Natural killer cell (primary cell): ENCODE results near the gene NANOS3. TPM values are rescaled to one million over a fixed set of nuclear protein-coding genes. Genes with fewer than 3 reads are reported as not detected.
"Not testable (repeated sequence)": the region's sequence is repeated elsewhere in the genome, so short reads cannot be mapped to it uniquely, and the experiment has no call there.

Experiments
- ATAC-seq, 3 donors: fragments of 150-1000 bp in 2 of 3; fragments of 200-7000 bp in 1 of 3; cut with Tn5 transposase; 1 replicate in 1 of 3; 2 replicates in 2 of 3; pipeline ENCODE4 v1.10.0; 2021; ENCODE audit warnings: mild to moderate bottlenecking in 2 of 3, moderate library complexity in 2 of 3
- DNase-seq, 2 donors: peaks; one replicate each; pipeline versions ENCODE4 v3.0.0 to v3.0.0-alpha.2; 2013 to 2021; ENCODE audit warnings: mixed read lengths in 1 of 2
- H3K27ac ChIP-seq: one replicate; pipeline ENCODE4 v1.5.1; 2013; ENCODE audit warnings: mild to moderate bottlenecking, low read length
- H3K27me3 ChIP-seq: one replicate; pipeline ENCODE4 v1.6.1; 2013; ENCODE audit warnings: low read length; ENCODE audit not compliant: control insufficient read depth, insufficient read depth
- H3K36me3 ChIP-seq: one replicate; pipeline ENCODE4 v1.6.1; 2013; ENCODE audit warnings: low read length; ENCODE audit not compliant: control insufficient read depth, insufficient read depth
- H3K4me1 ChIP-seq: one replicate; pipeline ENCODE4 v1.6.1; 2013; ENCODE audit warnings: low read length; ENCODE audit not compliant: control insufficient read depth, insufficient read depth
- H3K4me3 ChIP-seq: one replicate; pipeline ENCODE4 v1.5.1; 2013; ENCODE audit warnings: low read length
- H3K9me3 ChIP-seq: one replicate; pipeline ENCODE4 v1.6.1; 2013; ENCODE audit warnings: low read length; ENCODE audit not compliant: control insufficient read depth, insufficient read depth
- H3K27ac Mint-ChIP-seq, 2 donors: one replicate each; pipeline ENCODE4 v1.8.0; 2022; ENCODE audit warnings: mild to moderate bottlenecking in 2 of 2, mixed read lengths in 2 of 2, moderate library complexity in 1 of 2
- H3K27me3 Mint-ChIP-seq, 2 donors: one replicate each; pipeline ENCODE4 v1.8.0; 2022; ENCODE audit warnings: low read depth in 2 of 2, mixed read lengths in 2 of 2
- H3K36me3 Mint-ChIP-seq: one replicate; pipeline ENCODE4 v1.8.0; 2022; ENCODE audit warnings: mixed read lengths
- H3K4me1 Mint-ChIP-seq, 2 donors: one replicate each; pipeline ENCODE4 v1.8.0; 2022; ENCODE audit warnings: mixed read lengths in 2 of 2
- H3K4me3 Mint-ChIP-seq: one replicate; pipeline ENCODE4 v1.8.0; 2022; ENCODE audit warnings: mild to moderate bottlenecking, moderate library complexity, mixed read lengths
- H3K9me3 Mint-ChIP-seq, 2 donors: one replicate each; pipeline ENCODE4 v1.8.0; 2022; ENCODE audit warnings: mixed read lengths in 2 of 2
- CTCF ChIP-seq: fragments of 200-600 bp; IDR thresholded peaks from one replicate; pipeline ENCODE4 v1.8.0; 2022; ENCODE audit warnings: antibody characterized with exemption
- WGBS: methylation state at CpG from one replicate; pipeline ENCODE4 v1.1.7; 2013; ENCODE audit warnings: missing lambda C conversion rate; ENCODE audit not compliant: insufficient coverage; 5-methylcytosine and 5-hydroxymethylcytosine counted together
- intact Hi-C: fragments of 100-400 bp; cut with micrococcal nuclease; formaldehyde crosslinking; loops from one replicate; pipeline ENCODE4 v1.14.2; 2022
- total RNA-seq, 4 donors: library from RNA; stranded (reverse); fragments of 120-200 nt in 1 of 4; gene quantifications; one replicate each; pipeline versions ENCODE4 v1.2.3 to v1.2.4, GENCODE V29; 2013 to 2022

Gene NANOS3
- total RNA-seq, 3 donors from 2014 or later (not counting 1 experiment from before 2014, with no cell fraction given): 2.6 to 6.3 (median 3.0) TPM

- peaks cover 51% of the 10 kb centered on the region for H3K36me3 ChIP-seq
- H3K4me3 ChIP-seq: no peak overlapping the region
- no peak for TF ChIP-seq CTCF
- H3K9me3 ChIP-seq: no peaks in the 10 kb centered on the region
- H3K27me3 Mint-ChIP-seq: no peaks in the 10 kb centered on the region
- H3K27ac Mint-ChIP-seq: no peak overlapping the region
- ATAC-seq (no peak), DNase-seq (no peak)
- H3K4me3 Mint-ChIP-seq: no peak overlapping the region
- H3K4me1 Mint-ChIP-seq: no peaks in the 10 kb centered on the region
- no peaks in the 10 kb centered on the region for H3K36me3 Mint-ChIP-seq
- H3K27me3 ChIP-seq: no peaks in the 10 kb centered on the region
- no peak overlapping the region for H3K27ac ChIP-seq
- intact Hi-C loops: no loop called here
- no peaks in the 10 kb centered on the region for H3K4me1 ChIP-seq
- H3K9me3 Mint-ChIP-seq: no peaks in the 10 kb centered on the region
- 97% methylated on average over 31 of the region's 34 CpGs for WGBS
Measured at GRCh38 chr19:13918726-13919411, 41.9 kb downstream of the NANOS3 start.

- Mint-ChIP-seq H3K27ac (peak overlapping the region in 1 of 2 donors; percentile 63), H3K4me3 (no peak overlapping the region), H3K27me3 (no peaks in the 10 kb centered on the region), H3K36me3 (no peaks in the 10 kb centered on the region), H3K9me3 (no peaks in the 10 kb centered on the region), H3K4me1 (no peaks in the 10 kb centered on the region)
- intact Hi-C loops: no loop called here
- no peak for TF ChIP-seq CTCF
- H3K4me1 ChIP-seq: no peaks in the 10 kb centered on the region
- H3K27ac ChIP-seq: no peak overlapping the region
- peaks cover 50% of the 10 kb centered on the region for H3K36me3 ChIP-seq
- H3K9me3 ChIP-seq: no peaks in the 10 kb centered on the region
- no peak for ATAC-seq
- no peak for DNase-seq
- no peaks in the 10 kb centered on the region for H3K27me3 ChIP-seq
- H3K4me3 ChIP-seq: no peak overlapping the region
- 99% methylated on average over 11 of the region's 11 CpGs for WGBS
Measured at GRCh38 chr19:13920524-13920923, 43.6 kb downstream of the NANOS3 start.

- ATAC-seq (peak; percentile 74 to 88 (median 85)), DNase-seq (peak; percentile 25 to 53)
- Mint-ChIP-seq H3K9me3 (no peaks in the 10 kb centered on the region), H3K4me3 (no peak overlapping the region), H3K4me1 (no peaks in the 10 kb centered on the region), H3K36me3 (no peaks in the 10 kb centered on the region), H3K27ac (peak overlapping the region in 1 of 2 donors; percentile 63), H3K27me3 (no peaks in the 10 kb centered on the region)
- TF ChIP-seq CTCF: no peak
- H3K4me3 ChIP-seq: no peak overlapping the region
- H3K36me3 ChIP-seq: peaks cover 48% of the 10 kb centered on the region
- no peak overlapping the region for H3K27ac ChIP-seq
- 88% methylated on average over 2 of the region's 2 CpGs for WGBS
- no peaks in the 10 kb centered on the region for H3K9me3 ChIP-seq
- intact Hi-C loops: no loop called here
- no peaks in the 10 kb centered on the region for H3K27me3 ChIP-seq
- no peaks in the 10 kb centered on the region for H3K4me1 ChIP-seq
Measured at GRCh38 chr19:13920940-13921747, 44.2 kb downstream of the NANOS3 start.

GRCh38 chr19:13922118-13922517 lies 45.2 kb downstream of the NANOS3 start:
- H3K4me3 Mint-ChIP-seq, H3K27ac ChIP-seq, H3K4me1 Mint-ChIP-seq, DNase-seq, H3K9me3 ChIP-seq, H3K36me3 Mint-ChIP-seq, H3K4me3 ChIP-seq, H3K27me3 ChIP-seq, intact Hi-C loops, H3K27me3 Mint-ChIP-seq, ATAC-seq, H3K9me3 Mint-ChIP-seq, H3K4me1 ChIP-seq: not testable (repeated sequence)
- peak overlapping the region in 1 of 2 donors; percentile 21 for H3K27ac Mint-ChIP-seq
- peaks cover 51% of the 10 kb centered on the region for H3K36me3 ChIP-seq
- 97% methylated on average over 6 of the region's 6 CpGs for WGBS
